Adrenal gland (tissue), 5 donors: ENCODE data around the gene VASH1.

Experiments
- POLR2A ChIP-seq, 2 donors: fragments of 450-650 bp; IDR thresholded peaks; one replicate each; pipeline ENCODE4 v1.6.1; 2017; ENCODE audit warnings: antibody characterized with exemption in 2 of 2, mild to moderate bottlenecking in 2 of 2, moderate library complexity in 1 of 2
- TF ChIP-seq, protein P1 (sequence below), 6 experiments: fragments of 450-650 bp in 4 of 6; fragments of 200-600 bp in 2 of 6; sonication (generic) in 1 of 6; IDR thresholded peaks; 1 replicate in 5 of 6; 2 replicates in 1 of 6; pipeline versions ENCODE4 v1.5.1 to v1.8.0; 2016 to 2021; ENCODE audit warnings: antibody characterized with exemption in 6 of 6, mild to moderate bottlenecking in 2 of 6, moderate library complexity in 1 of 6
- donor health status: DM: no; HTN: no; CAD: no.

DNA sequence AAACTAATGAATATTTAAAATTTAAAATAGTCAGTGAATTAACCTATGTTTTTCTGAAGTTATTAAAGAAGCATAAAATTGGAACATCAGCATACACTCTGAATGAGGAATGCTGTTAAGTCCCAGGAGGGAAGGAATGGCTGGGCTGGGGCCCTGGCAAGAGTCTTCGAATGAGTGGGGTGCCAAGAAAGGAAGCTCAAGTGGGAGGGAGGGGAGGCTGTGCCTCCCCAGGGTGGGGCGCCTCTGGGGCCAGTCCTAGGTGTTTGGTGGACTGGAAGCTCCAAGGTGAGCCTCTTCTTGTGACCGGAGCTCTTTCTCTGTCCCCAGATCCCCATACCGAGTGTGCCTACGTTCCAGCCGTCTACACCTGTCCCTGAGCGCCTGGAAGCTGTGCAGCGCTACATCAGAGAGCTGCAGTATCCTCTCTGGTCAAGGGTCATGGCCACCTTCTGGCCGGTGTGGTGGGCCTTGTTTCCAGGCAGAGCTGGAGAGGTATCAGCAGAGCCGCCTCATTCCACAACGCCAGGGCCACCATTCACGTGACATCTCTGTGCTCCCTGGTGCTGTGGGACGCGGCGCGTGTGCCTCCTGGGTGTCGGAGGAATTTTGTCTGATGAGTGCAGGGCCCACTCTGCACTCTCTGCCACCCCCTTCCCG, 8.5 kb downstream of the VASH1 start:
- TF ChIP-seq POLR2A (IDR thresholded peaks at IDR 0.05), result no peak
- TF ChIP-seq, protein P1, sequence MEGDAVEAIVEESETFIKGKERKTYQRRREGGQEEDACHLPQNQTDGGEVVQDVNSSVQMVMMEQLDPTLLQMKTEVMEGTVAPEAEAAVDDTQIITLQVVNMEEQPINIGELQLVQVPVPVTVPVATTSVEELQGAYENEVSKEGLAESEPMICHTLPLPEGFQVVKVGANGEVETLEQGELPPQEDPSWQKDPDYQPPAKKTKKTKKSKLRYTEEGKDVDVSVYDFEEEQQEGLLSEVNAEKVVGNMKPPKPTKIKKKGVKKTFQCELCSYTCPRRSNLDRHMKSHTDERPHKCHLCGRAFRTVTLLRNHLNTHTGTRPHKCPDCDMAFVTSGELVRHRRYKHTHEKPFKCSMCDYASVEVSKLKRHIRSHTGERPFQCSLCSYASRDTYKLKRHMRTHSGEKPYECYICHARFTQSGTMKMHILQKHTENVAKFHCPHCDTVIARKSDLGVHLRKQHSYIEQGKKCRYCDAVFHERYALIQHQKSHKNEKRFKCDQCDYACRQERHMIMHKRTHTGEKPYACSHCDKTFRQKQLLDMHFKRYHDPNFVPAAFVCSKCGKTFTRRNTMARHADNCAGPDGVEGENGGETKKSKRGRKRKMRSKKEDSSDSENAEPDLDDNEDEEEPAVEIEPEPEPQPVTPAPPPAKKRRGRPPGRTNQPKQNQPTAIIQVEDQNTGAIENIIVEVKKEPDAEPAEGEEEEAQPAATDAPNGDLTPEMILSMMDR (IDR thresholded peaks at IDR 0.05), result no peak
